ENCODE data around the gene ST3GAL3. TPM values are rescaled to one million over a fixed set of nuclear protein-coding genes. Genes with fewer than 3 reads are reported as not detected.

The ST3GAL3 gene
- total and polyA plus RNA-seq, 2 of the 13 experiments (the other 11 are each of a cell fraction or from before 2014, with no cell fraction given), result 5.1 to 8.1 TPM

DNA sequence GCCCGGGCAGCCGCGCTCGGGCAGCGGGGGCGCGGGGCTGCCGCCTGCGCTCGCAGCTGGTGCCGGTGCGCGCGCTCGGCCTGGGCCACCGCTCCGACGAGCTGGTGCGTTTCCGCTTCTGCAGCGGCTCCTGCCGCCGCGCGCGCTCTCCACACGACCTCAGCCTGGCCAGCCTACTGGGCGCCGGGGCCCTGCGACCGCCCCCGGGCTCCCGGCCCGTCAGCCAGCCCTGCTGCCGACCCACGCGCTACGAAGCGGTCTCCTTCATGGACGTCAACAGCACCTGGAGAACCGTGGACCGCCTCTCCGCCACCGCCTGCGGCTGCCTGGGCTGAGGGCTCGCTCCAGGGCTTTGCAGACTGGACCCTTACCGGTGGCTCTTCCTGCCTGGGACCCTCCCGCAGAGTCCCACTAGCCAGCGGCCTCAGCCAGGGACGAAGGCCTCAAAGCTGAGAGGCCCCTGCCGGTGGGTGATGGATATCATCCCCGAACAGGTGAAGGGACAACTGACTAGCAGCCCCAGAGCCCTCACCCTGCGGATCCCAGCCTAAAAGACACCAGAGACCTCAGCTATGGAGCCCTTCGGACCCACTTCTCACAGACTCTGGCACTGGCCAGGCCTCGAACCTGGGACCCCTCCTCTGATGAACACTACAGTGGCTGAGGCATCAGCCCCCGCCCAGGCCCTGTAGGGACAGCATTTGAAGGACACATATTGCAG lies 229.3 kb downstream of the ST3GAL3 start (continued):
- TF ChIP-seq, protein P1, sequence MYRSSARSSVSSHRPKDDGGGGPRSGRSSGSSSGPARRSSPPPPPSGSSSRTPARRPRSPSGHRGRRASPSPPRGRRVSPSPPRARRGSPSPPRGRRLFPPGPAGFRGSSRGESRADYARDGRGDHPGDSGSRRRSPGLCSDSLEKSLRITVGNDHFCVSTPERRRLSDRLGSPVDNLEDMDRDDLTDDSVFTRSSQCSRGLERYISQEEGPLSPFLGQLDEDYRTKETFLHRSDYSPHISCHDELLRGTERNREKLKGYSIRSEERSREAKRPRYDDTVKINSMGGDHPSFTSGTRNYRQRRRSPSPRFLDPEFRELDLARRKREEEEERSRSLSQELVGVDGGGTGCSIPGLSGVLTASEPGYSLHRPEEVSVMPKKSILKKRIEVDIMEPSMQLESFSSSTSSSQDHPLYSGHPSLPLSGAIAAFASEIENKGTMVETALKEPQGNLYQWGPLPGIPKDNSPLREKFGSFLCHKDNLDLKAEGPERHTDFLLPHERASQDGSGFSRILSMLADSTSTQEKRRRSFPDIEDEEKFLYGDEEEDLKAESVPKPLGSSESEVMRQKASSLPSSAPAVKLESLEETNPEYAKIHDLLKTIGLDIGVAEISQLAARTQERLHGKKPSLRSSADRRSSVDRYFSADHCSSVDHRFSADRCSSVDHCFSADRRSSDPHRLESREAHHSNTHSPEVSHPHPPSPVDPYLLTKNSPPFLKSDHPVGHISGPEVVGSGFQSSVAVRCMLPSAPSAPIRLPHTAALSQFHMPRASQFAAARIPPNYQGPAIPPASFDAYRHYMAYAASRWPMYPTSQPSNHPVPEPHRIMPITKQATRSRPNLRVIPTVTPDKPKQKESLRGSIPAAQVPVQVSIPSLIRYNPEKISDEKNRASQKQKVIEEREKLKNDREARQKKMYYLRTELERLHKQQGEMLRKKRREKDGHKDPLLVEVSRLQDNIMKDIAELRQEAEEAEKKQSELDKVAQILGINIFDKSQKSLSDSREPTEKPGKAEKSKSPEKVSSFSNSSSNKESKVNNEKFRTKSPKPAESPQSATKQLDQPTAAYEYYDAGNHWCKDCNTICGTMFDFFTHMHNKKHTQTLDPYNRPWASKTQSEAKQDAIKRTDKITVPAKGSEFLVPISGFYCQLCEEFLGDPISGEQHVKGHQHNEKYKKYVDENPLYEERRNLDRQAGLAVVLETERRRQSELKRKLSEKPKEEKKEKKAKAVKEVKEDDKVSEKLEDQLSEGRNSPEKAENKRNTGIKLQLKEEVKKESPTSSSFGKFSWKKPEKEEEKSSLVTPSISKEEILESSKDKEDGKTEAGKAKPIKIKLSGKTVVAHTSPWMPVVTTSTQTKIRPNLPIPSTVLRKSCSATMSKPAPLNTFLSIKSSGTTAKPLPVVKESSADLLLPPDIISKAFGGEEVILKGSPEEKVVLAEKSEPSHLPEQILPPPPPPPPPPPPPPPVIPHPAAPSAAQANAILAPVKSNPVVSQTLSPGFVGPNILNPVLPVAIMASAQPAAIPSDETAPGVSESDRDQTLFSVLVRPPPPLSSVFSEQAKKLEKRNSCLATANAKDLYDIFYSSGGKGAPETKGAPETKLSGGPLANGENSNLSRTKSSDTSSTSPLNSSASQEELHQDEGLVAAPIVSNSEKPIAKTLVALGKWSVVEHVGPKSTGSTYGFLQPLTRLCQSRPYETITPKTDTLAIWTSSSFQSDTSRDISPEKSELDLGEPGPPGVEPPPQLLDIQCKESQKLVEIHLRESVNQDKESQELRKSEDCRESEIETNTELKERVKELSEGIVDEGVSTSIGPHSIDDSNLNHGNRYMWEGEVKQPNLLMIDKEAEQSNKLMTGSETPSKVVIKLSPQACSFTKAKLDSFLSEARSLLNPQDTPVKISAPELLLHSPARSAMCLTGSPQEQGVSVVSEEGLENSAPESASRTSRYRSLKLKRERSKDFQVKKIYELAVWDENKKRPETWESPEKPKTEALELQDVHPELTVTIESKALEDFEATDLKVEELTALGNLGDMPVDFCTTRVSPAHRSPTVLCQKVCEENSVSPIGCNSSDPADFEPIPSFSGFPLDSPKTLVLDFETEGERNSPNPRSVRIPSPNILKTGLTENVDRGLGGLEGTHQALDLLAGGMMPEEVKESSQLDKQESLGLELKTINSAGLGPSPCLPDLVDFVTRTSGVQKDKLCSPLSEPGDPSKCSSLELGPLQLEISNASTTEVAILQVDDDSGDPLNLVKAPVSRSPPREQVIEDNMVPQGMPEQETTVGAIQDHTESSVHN (CRISPR knock-in tag; IDR thresholded peaks at IDR 0.05), result no peak
- TF ChIP-seq, protein P2, sequence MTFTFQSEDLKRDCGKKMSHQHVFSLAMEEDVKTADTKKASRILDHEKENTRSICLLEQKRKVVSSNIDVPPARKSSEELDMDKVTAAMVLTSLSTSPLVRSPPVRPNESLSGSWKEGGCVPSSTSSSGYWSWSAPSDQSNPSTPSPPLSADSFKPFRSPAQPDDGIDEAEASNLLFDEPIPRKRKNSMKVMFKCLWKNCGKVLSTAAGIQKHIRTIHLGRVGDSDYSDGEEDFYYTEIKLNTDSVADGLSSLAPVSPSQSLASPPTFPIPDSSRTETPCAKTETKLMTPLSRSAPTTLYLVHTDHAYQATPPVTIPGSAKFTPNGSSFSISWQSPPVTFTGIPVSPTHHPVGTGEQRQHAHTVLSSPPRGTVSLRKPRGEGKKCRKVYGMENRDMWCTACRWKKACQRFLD (CRISPR knock-in tag; IDR thresholded peaks at IDR 0.05; ENCODE audit: borderline replicate concordance), result 0 out of 2 replicates have a peak, but pooled peaks have one; percentile 50
- TF ChIP-seq ZNF143 (CRISPR knock-in tag; IDR thresholded peaks at IDR 0.05) (0 out of 2 replicates have a peak, but pooled peaks have one; percentile 16), YEATS4 (CRISPR knock-in tag; IDR thresholded peaks at IDR 0.05; ENCODE audit: borderline replicate concordance) (peak; percentile 57; the same call in 1 of the 2 replicates), HDAC2 (CRISPR knock-in tag; IDR thresholded peaks at IDR 0.05) (peak; percentile 37; the same call in 1 of the 2 replicates), ZNF546 (CRISPR knock-in tag; conservative IDR thresholded peaks at IDR 0.05) (no peak), ISX (CRISPR knock-in tag; conservative IDR thresholded peaks at IDR 0.05) (no peak), HNRNPL (IDR thresholded peaks at IDR 0.05; ENCODE audit: low read depth, low read length) (no peak), ZKSCAN1 (IDR thresholded peaks at IDR 0.05; ENCODE audit: low read length) (no peak), REL (CRISPR knock-in tag; conservative IDR thresholded peaks at IDR 0.05) (0 out of 2 replicates have a peak, but pooled peaks have one; percentile 42), EP300 (IDR thresholded peaks at IDR 0.05; ENCODE audit: low read depth in 2 of 2, low read length in 2 of 2) (no peak), EP300 (CRISPR knock-in tag; IDR thresholded peaks at IDR 0.05; ENCODE audit: borderline replicate concordance) (no peak)
- TF ChIP-seq, protein P3, sequence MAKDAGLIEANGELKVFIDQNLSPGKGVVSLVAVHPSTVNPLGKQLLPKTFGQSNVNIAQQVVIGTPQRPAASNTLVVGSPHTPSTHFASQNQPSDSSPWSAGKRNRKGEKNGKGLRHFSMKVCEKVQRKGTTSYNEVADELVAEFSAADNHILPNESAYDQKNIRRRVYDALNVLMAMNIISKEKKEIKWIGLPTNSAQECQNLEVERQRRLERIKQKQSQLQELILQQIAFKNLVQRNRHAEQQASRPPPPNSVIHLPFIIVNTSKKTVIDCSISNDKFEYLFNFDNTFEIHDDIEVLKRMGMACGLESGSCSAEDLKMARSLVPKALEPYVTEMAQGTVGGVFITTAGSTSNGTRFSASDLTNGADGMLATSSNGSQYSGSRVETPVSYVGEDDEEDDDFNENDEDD (CRISPR knock-in tag; IDR thresholded peaks at IDR 0.05; ENCODE audit: borderline replicate concordance), result peak; percentile 19; the same call in 1 of the 2 replicates
- TF ChIP-seq, protein P4, sequence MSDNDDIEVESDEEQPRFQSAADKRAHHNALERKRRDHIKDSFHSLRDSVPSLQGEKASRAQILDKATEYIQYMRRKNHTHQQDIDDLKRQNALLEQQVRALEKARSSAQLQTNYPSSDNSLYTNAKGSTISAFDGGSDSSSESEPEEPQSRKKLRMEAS (IDR thresholded peaks at IDR 0.05), result peak; percentile 15; the same call in 1 of the 2 replicates
- TF ChIP-seq, protein P5, sequence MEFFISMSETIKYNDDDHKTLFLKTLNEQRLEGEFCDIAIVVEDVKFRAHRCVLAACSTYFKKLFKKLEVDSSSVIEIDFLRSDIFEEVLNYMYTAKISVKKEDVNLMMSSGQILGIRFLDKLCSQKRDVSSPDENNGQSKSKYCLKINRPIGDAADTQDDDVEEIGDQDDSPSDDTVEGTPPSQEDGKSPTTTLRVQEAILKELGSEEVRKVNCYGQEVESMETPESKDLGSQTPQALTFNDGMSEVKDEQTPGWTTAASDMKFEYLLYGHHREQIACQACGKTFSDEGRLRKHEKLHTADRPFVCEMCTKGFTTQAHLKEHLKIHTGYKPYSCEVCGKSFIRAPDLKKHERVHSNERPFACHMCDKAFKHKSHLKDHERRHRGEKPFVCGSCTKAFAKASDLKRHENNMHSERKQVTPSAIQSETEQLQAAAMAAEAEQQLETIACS (CRISPR knock-in tag; IDR thresholded peaks at IDR 0.05), result peak; percentile 72

Measured in HepG2 (cell line).